GM23338 (cell line): ENCODE results near the gene DOCK11. TPM values are rescaled to one million over a fixed set of nuclear protein-coding genes. Genes with fewer than 3 reads are reported as not detected.

ENCODE experiments used
- ATAC-seq: fragments of 200-7000 bp; cut with Tn5 transposase; 3 replicates; pipeline ENCODE4 v1.9.1; 2020
- DNase-seq: peaks from one replicate; pipeline ENCODE4 v3.0.0-alpha.2; 2015; ENCODE audit warnings: low spot score
- H2AFZ ChIP-seq: fragments of 200-600 bp; sonication (generic); 2 replicates; pipeline ENCODE4 v1.8.0; 2016; ENCODE audit warnings: antibody characterized with exemption, mild to moderate bottlenecking, moderate library complexity
- H3F3A ChIP-seq: fragments of 200-600 bp; sonication (generic); replicated peaks from 2 replicates; pipeline ENCODE4 v1.8.0; 2017; ENCODE audit warnings: antibody characterized with exemption, mixed run types, low read depth
- H3K27ac ChIP-seq: fragments of 200-600 bp; sonication (generic); 2 replicates; pipeline ENCODE4 v1.6.1; 2016; ENCODE audit warnings: low read depth
- H3K27me3 ChIP-seq: fragments of 200-600 bp; sonication (generic); 2 replicates; pipeline ENCODE4 v1.8.0; 2016; ENCODE audit warnings: mild to moderate bottlenecking, mixed run types, moderate library complexity; ENCODE audit not compliant: insufficient read depth
- H3K36me3 ChIP-seq: fragments of 200-600 bp; sonication (generic); 2 replicates; pipeline ENCODE4 v1.8.0; 2016; ENCODE audit warnings: mild to moderate bottlenecking; ENCODE audit not compliant: insufficient read depth
- H3K4me1 ChIP-seq: fragments of 200-600 bp; sonication (generic); 2 replicates; pipeline ENCODE4 v1.8.0; 2016; ENCODE audit warnings: mild to moderate bottlenecking, moderate library complexity; ENCODE audit not compliant: insufficient read depth
- H3K4me2 ChIP-seq: fragments of 200-600 bp; sonication (generic); 2 replicates; pipeline ENCODE4 v1.7.1; 2017; ENCODE audit warnings: mixed run types
- H3K4me3 ChIP-seq: fragments of 200-600 bp; sonication (generic); 2 replicates; pipeline ENCODE4 v1.6.1; 2016; ENCODE audit warnings: mixed run types
- H3K79me2 ChIP-seq: fragments of 200-600 bp; sonication (generic); replicated peaks from 2 replicates; pipeline ENCODE4 v1.8.0; 2017; ENCODE audit warnings: mild to moderate bottlenecking; ENCODE audit not compliant: insufficient read depth
- H3K9me2 ChIP-seq: fragments of 200-600 bp; sonication (generic); 2 replicates; pipeline ENCODE4 v1.8.0; 2017; ENCODE audit not compliant: insufficient read depth
- H4K20me1 ChIP-seq: fragments of 200-600 bp; sonication (generic); replicated peaks from 2 replicates; pipeline ENCODE4 v1.8.0; 2017; ENCODE audit warnings: mild to moderate bottlenecking; ENCODE audit not compliant: insufficient read depth
- H3K27ac Mint-ChIP-seq: 2 replicates; pipeline ENCODE4 v1.8.0; 2020; ENCODE audit warnings: inconsistent platforms, mild to moderate bottlenecking, moderate library complexity, mixed read lengths
- H3K27me3 Mint-ChIP-seq: 3 replicates; pipeline ENCODE4 v1.8.0; 2022; ENCODE audit warnings: low read depth, mild to moderate bottlenecking, moderate library complexity, mixed read lengths, inconsistent platforms; ENCODE audit not compliant: insufficient read depth, poor library complexity
- H3K36me3 Mint-ChIP-seq: 3 replicates; pipeline ENCODE4 v1.8.0; 2021; ENCODE audit warnings: low read depth, mild to moderate bottlenecking, inconsistent platforms, moderate library complexity, mixed read lengths
- H3K4me1 Mint-ChIP-seq: 3 replicates; pipeline ENCODE4 v1.8.0; 2020; ENCODE audit warnings: mild to moderate bottlenecking, inconsistent platforms, mixed read lengths
- H3K4me3 Mint-ChIP-seq: 3 replicates; pipeline ENCODE4 v1.8.0; 2021; ENCODE audit warnings: moderate library complexity, mild to moderate bottlenecking, inconsistent platforms, mixed read lengths
- H3K9me3 Mint-ChIP-seq: 3 replicates; pipeline ENCODE4 v1.8.0; 2020; ENCODE audit warnings: moderate library complexity, mild to moderate bottlenecking, inconsistent platforms, mixed read lengths
- ETS1 ChIP-seq: IDR thresholded peaks from 2 replicates; pipeline ENCODE4 v1.6.1; 2016; ENCODE audit warnings: antibody characterized with exemption
- JUNB ChIP-seq: IDR thresholded peaks from one replicate; pipeline ENCODE4 v1.6.1; 2016; ENCODE audit warnings: antibody characterized with exemption; ENCODE audit not compliant: unreplicated experiment
- NANOG ChIP-seq: IDR thresholded peaks from 2 replicates; pipeline ENCODE4 v1.6.1; 2016; ENCODE audit warnings: antibody characterized with exemption, borderline replicate concordance
- POLR2AphosphoS5 ChIP-seq: IDR thresholded peaks from 2 replicates; pipeline ENCODE4 v1.6.1; 2016; ENCODE audit warnings: antibody characterized with exemption, low read depth
- STAT1 ChIP-seq: IDR thresholded peaks from one replicate; pipeline ENCODE4 v1.6.1; 2016; ENCODE audit warnings: antibody characterized with exemption; ENCODE audit not compliant: unreplicated experiment
- ZNF114 ChIP-seq: fragments of 250-450 bp; sonication (Bioruptor Pico); IDR thresholded peaks from 2 replicates; pipeline ENCODE4 v1.5.0; 2020; ENCODE audit warnings: mild to moderate bottlenecking, moderate library complexity
- ZNF462 ChIP-seq: fragments of 250-450 bp; sonication (Bioruptor Pico); IDR thresholded peaks from 2 replicates; pipeline ENCODE4 v1.5.0; 2020; ENCODE audit warnings: mild to moderate bottlenecking, moderate library complexity
- polyA plus RNA-seq: library from polyadenylated mRNA; unstranded; fragments of >200 nt; fragmentation: Nextera tagmentation; extraction: Ambion mirVana; gene quantifications from 2 replicates; pipeline ENCODE4 v1.2.1, GENCODE V29; 2016
- total RNA-seq: library from RNA; depleted of rRNA; stranded (reverse); fragments of >200 nt; shearing (Covaris generic); gene quantifications from 2 replicates; pipeline ENCODE4 v1.2.3, GENCODE V29; 2014

DOCK11 gene
- total and polyA plus RNA-seq, 2 experiments from 2014 or later = 6.0 to 12.3 TPM

- TF ChIP-seq ZNF462 (CRISPR knock-in tag) = no peak
These were observed 9.0 kb downstream of the DOCK11 start (continued) for GRCh38 chrX:118504581-118504980.

- H3K36me3 Mint-ChIP-seq = peaks cover 2% of the 10 kb centered on the region; the same call in 1 of the 3 replicates
- no peaks in the 10 kb centered on the region for H3K9me2 ChIP-seq
- DNase-seq = no peak
- no peak overlapping the region for H2AFZ ChIP-seq
- H3K27ac ChIP-seq = no peak overlapping the region
- no peak for ATAC-seq
- no peaks in the 10 kb centered on the region for H3K9me3 Mint-ChIP-seq
- no peak overlapping the region for H3K4me3 ChIP-seq
- H3K4me2 ChIP-seq = no peak overlapping the region
- no peak overlapping the region for H3K4me3 Mint-ChIP-seq
- peaks cover 4% of the 10 kb centered on the region; the same call in 1 of the 2 replicates for H3K4me1 ChIP-seq
- H3K4me1 Mint-ChIP-seq = peaks cover 18% of the 10 kb centered on the region
- no peaks in the 10 kb centered on the region for H4K20me1 ChIP-seq
- no peak overlapping the region for H3K27ac Mint-ChIP-seq
- H3K36me3 ChIP-seq = no peaks in the 10 kb centered on the region
- H3K79me2 ChIP-seq = no peaks in the 10 kb centered on the region
- TF ChIP-seq POLR2AphosphoS5 (no peak), NANOG (no peak), ETS1 (no peak), JUNB (no peak), STAT1 (no peak), ZNF462 (CRISPR knock-in tag) (no peak), ZNF114 (CRISPR knock-in tag) (no peak)
- H3K27me3 ChIP-seq = no peaks in the 10 kb centered on the region
- H3K27me3 Mint-ChIP-seq = peaks cover 2% of the 10 kb centered on the region
- no peaks in the 10 kb centered on the region for H3F3A ChIP-seq
These were observed 11.3 kb downstream of the DOCK11 start for GRCh38 chrX:118506805-118507480.
